CD4-positive, CD25-positive, alpha-beta regulatory T cell (primary cell): ENCODE measurements around the gene ARHGEF16. TPM values are rescaled to one million over a fixed set of nuclear protein-coding genes. Genes with fewer than 3 reads are reported as not detected.

Experiments
- ATAC-seq, 2 donors: fragments of 150-1000 bp; cut with Tn5 transposase; one replicate each; pipeline ENCODE4 v1.10.0; 2021; ENCODE audit warnings: low read depth in 2 of 2, moderate number of reproducible peaks in 2 of 2, moderate library complexity in 1 of 2
- DNase-seq, 3 donors: peaks; one replicate each; pipeline versions ENCODE4 v3.0.0 to v3.0.0-alpha.2; 2012 to 2022; ENCODE audit warnings: mixed read lengths in 1 of 3
- H3K27ac ChIP-seq: one replicate; pipeline ENCODE4 v1.7.0; 2013; ENCODE audit warnings: mild to moderate bottlenecking, low read length; ENCODE audit not compliant: insufficient read depth, poor library complexity, severe bottlenecking
- H3K27me3 ChIP-seq: one replicate; pipeline ENCODE4 v1.7.0; 2013; ENCODE audit warnings: low read length; ENCODE audit not compliant: control insufficient read depth, insufficient read depth
- H3K36me3 ChIP-seq: one replicate; pipeline ENCODE4 v1.7.0; 2013; ENCODE audit warnings: mild to moderate bottlenecking, low read length, moderate library complexity; ENCODE audit not compliant: control insufficient read depth, insufficient read depth
- H3K4me1 ChIP-seq: 2 replicates; pipeline ENCODE4 v1.7.0; 2013; ENCODE audit warnings: mild to moderate bottlenecking, low read length; ENCODE audit not compliant: insufficient read depth, control insufficient read depth, poor library complexity, severe bottlenecking
- H3K4me3 ChIP-seq: one replicate; pipeline ENCODE4 v1.7.0; 2013; ENCODE audit warnings: low read depth, mild to moderate bottlenecking, low read length, moderate library complexity
- H3K9me3 ChIP-seq, 2 experiments: 1 replicate in 1 of 2; 2 replicates in 1 of 2; pipeline ENCODE4 v1.7.0; 2013; ENCODE audit warnings: low read length in 2 of 2, mild to moderate bottlenecking in 1 of 2, moderate library complexity in 1 of 2; ENCODE audit not compliant: control insufficient read depth in 2 of 2
- H3K27ac Mint-ChIP-seq, 3 donors: one replicate each; pipeline ENCODE4 v1.8.0; 2020 to 2022; ENCODE audit warnings: mild to moderate bottlenecking in 3 of 3, mixed read lengths in 3 of 3, moderate library complexity in 2 of 3
- H3K27me3 Mint-ChIP-seq: one replicate; pipeline ENCODE4 v1.8.0; 2022; ENCODE audit warnings: mild to moderate bottlenecking, mixed read lengths
- H3K36me3 Mint-ChIP-seq: one replicate; pipeline ENCODE4 v1.8.0; 2020; ENCODE audit warnings: mixed read lengths
- H3K4me1 Mint-ChIP-seq, 4 donors: one replicate each; pipeline ENCODE4 v1.8.0; 2020 to 2022; ENCODE audit warnings: mixed read lengths in 4 of 4, mild to moderate bottlenecking in 1 of 4
- H3K4me3 Mint-ChIP-seq, 4 donors: one replicate each; pipeline ENCODE4 v1.8.0; 2020 to 2022; ENCODE audit warnings: mild to moderate bottlenecking in 4 of 4, mixed read lengths in 4 of 4, moderate library complexity in 3 of 4
- H3K9me3 Mint-ChIP-seq, 7 donors: one replicate each; pipeline ENCODE4 v1.8.0; 2020 to 2022; ENCODE audit warnings: mixed read lengths in 7 of 7, mild to moderate bottlenecking in 3 of 7, moderate library complexity in 2 of 7
- polyA plus RNA-seq, 4 donors: library from polyadenylated mRNA; unstranded; fragments of 300-500 nt; fragmentation: Illumina TruSeq; gene quantifications; one replicate each; pipeline ENCODE4 v1.2.3, GENCODE V29; 2021
- total RNA-seq: library from RNA; stranded (reverse); gene quantifications from one replicate; pipeline ENCODE4 v1.2.3, GENCODE V29; 2022

The ARHGEF16 gene
- total and polyA plus RNA-seq, 5 donors from 2014 or later, result not detected

DNA sequence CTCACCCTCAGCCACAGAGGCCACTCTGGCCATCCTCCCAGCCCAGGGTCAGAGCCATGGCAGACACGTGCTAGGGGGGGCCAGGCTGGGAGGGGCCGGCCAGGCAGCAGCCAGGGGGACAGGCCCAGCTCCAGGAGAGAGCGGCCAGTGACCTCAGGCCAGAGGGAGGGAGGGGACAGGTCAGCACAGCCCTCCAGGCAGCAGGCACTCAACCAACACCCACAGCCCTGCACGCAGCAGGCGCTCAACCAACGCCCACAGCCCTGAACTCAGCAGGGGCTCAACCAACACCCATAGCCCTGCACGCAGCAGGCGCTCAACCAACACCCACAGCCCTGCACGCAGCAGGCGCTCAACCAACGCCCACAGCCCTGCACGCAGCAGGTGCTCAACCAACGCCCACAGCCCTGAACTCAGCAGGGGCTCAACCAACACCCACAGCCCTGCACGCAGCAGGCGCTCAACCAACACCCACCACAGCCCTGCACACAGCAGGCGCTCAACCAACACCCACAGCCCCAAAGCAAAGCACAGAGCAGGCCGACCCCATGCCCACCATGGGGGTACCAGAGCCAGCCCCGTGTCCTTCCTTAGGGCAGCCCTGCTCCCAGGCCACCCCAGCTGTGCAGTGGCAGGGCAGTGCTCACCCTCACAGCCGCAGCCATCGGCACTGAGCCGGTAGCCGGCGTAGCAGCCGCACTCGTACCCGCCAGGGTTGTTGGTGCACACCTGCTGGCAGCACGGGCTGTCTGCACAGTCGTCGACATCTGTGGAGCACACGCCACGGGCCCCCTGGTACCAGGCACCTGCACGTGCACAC is 55.9 kb downstream of the ARHGEF16 start:
- DNase-seq, result no peak
- Histone ChIP-seq H3K4me3 (no peak overlapping the region), H3K4me1 (no peaks in the 10 kb centered on the region), H3K36me3 (peaks cover 25% of the 10 kb centered on the region), H3K27me3 (no peaks in the 10 kb centered on the region), H3K27ac (no peak overlapping the region), H3K9me3 (no peaks in the 10 kb centered on the region)
- no peaks in the 10 kb centered on the region for H3K9me3 Mint-ChIP-seq
- ATAC-seq, result no peak
- H3K4me3 Mint-ChIP-seq, result no peak overlapping the region
- peaks cover 0 to 2% (median 0%) of the 10 kb centered on the region in 4 donors for H3K4me1 Mint-ChIP-seq
- H3K27me3 Mint-ChIP-seq, result no peaks in the 10 kb centered on the region
- H3K36me3 Mint-ChIP-seq, result peaks cover 9% of the 10 kb centered on the region
- no peak overlapping the region for H3K27ac Mint-ChIP-seq

DNA sequence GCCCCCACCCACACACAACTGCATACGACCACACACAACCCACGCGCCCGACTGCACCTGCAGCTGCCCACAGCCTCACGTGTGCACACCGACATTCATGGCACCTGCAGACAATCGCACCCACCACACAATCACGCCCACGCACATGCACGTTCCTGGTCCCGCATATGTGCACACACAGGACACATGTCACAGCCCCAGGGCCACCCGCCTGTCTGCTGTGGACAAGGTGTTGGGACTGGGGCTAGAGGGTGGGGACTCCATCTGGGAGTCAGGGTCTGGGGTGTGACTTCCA is 56.4 kb downstream of the ARHGEF16 start:
- H3K4me1 Mint-ChIP-seq, result peaks cover 0 to 2% (median 0%) of the 10 kb centered on the region in 4 donors
- DNase-seq (no peak), ATAC-seq (no peak)
- H3K4me3 Mint-ChIP-seq, result no peak overlapping the region
- no peaks in the 10 kb centered on the region for H3K27me3 ChIP-seq
- peaks cover 25% of the 10 kb centered on the region for H3K36me3 ChIP-seq
- H3K4me3 ChIP-seq, result no peak overlapping the region
- no peaks in the 10 kb centered on the region for H3K9me3 Mint-ChIP-seq
- H3K27ac Mint-ChIP-seq, result no peak overlapping the region
- H3K4me1 ChIP-seq, result no peaks in the 10 kb centered on the region
- H3K36me3 Mint-ChIP-seq, result peaks cover 9% of the 10 kb centered on the region
- no peaks in the 10 kb centered on the region for H3K9me3 ChIP-seq
- H3K27me3 Mint-ChIP-seq, result no peaks in the 10 kb centered on the region
- no peak overlapping the region for H3K27ac ChIP-seq

DNA sequence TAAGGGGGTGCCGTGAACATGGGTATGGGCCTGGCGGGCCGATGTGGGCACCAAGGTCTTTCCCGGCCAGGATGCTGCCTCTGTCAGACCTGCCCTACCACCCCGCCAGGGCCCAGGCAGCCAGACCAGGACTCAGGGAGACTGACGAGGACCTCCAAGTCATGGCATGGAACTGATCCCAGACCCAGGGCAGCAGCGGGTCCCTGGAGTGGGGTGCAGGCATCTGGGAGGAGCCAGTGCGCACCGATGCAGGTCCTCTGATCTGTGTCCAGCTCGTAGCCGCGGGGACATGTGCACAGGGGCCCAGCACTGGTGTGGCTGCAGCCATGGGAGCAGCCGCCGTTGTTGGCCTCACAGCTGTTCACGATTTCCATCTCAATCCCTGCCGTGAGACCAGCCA is 56.8 kb downstream of the ARHGEF16 start:
- H3K4me1 Mint-ChIP-seq, result peaks cover 0 to 2% (median 0%) of the 10 kb centered on the region in 4 donors
- ATAC-seq (no peak), DNase-seq (no peak)
- H3K27me3 Mint-ChIP-seq, result no peaks in the 10 kb centered on the region
- no peak overlapping the region for H3K4me3 ChIP-seq
- H3K36me3 Mint-ChIP-seq, result peaks cover 9% of the 10 kb centered on the region
- H3K9me3 ChIP-seq, result no peaks in the 10 kb centered on the region
- H3K4me3 Mint-ChIP-seq, result no peak overlapping the region
- H3K27ac Mint-ChIP-seq, result no peak overlapping the region
- H3K27me3 ChIP-seq, result no peaks in the 10 kb centered on the region
- H3K4me1 ChIP-seq, result no peaks in the 10 kb centered on the region
- H3K9me3 Mint-ChIP-seq, result no peaks in the 10 kb centered on the region
- H3K27ac ChIP-seq, result no peak overlapping the region
- peaks cover 25% of the 10 kb centered on the region for H3K36me3 ChIP-seq

GRCh38 chr1:3511856-3512255 is 57.4 kb downstream of the ARHGEF16 start:
- Histone ChIP-seq H3K4me1 (no peaks in the 10 kb centered on the region), H3K27ac (no peak overlapping the region), H3K9me3 (no peaks in the 10 kb centered on the region), H3K36me3 (peaks cover 23% of the 10 kb centered on the region), H3K4me3 (no peak overlapping the region), H3K27me3 (no peaks in the 10 kb centered on the region)
- Mint-ChIP-seq H3K36me3 (peaks cover 4% of the 10 kb centered on the region), H3K27ac (no peak overlapping the region), H3K9me3 (no peaks in the 10 kb centered on the region), H3K4me1 (peaks cover 0 to 2% (median 0%) of the 10 kb centered on the region in 4 donors), H3K4me3 (no peak overlapping the region), H3K27me3 (no peaks in the 10 kb centered on the region)
- DNase-seq (no peak), ATAC-seq (no peak)

DNA sequence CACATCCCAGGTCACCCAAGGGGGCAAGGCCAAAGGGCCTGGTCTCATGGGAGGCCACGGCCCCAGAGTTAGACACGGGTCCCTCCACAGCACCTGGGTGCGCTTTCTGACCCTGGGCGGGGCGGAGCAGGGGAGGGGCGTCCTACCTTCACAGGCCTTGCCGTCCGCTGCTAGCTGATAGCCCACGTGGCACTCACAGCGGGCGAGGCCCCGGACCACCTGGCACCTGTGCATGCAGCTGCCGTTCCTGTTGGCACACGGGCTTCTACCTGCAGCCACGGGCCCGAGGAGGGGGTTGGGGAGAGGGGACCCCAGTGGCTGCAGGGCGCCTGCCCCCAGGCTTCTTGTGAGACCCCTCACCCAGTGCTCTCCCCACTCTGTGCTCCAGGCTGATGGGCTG is 59.9 kb downstream of the ARHGEF16 start:
- ATAC-seq, result no peak

GRCh38 chr1:3515272-3515671 is 60.8 kb downstream of the ARHGEF16 start:
- Mint-ChIP-seq H3K4me3 (no peak overlapping the region), H3K4me1 (peaks cover 0 to 2% (median under 1%) of the 10 kb centered on the region in 4 donors), H3K27me3 (no peaks in the 10 kb centered on the region), H3K9me3 (no peaks in the 10 kb centered on the region), H3K27ac (no peak overlapping the region), H3K36me3 (no peaks in the 10 kb centered on the region)
- DNase-seq (no peak), ATAC-seq (no peak)
- H3K27me3 ChIP-seq, result no peaks in the 10 kb centered on the region
- no peak overlapping the region for H3K4me3 ChIP-seq
- H3K27ac ChIP-seq, result no peak overlapping the region
- no peaks in the 10 kb centered on the region for H3K4me1 ChIP-seq
- H3K9me3 ChIP-seq, result no peaks in the 10 kb centered on the region
- peaks cover 8% of the 10 kb centered on the region for H3K36me3 ChIP-seq

More for the DNA sequence above, 59.9 kb downstream of the ARHGEF16 start:
- Histone ChIP-seq H3K36me3 (peaks cover 8% of the 10 kb centered on the region), H3K9me3 (no peaks in the 10 kb centered on the region), H3K27me3 (no peaks in the 10 kb centered on the region), H3K4me1 (no peaks in the 10 kb centered on the region), H3K4me3 (no peak overlapping the region), H3K27ac (no peak overlapping the region)
- Mint-ChIP-seq H3K27me3 (no peaks in the 10 kb centered on the region), H3K4me3 (no peak overlapping the region), H3K4me1 (peaks cover 0 to 2% (median under 1%) of the 10 kb centered on the region in 4 donors), H3K9me3 (no peaks in the 10 kb centered on the region), H3K36me3 (no peaks in the 10 kb centered on the region), H3K27ac (no peak overlapping the region)
- DNase-seq, result no peak

DNA sequence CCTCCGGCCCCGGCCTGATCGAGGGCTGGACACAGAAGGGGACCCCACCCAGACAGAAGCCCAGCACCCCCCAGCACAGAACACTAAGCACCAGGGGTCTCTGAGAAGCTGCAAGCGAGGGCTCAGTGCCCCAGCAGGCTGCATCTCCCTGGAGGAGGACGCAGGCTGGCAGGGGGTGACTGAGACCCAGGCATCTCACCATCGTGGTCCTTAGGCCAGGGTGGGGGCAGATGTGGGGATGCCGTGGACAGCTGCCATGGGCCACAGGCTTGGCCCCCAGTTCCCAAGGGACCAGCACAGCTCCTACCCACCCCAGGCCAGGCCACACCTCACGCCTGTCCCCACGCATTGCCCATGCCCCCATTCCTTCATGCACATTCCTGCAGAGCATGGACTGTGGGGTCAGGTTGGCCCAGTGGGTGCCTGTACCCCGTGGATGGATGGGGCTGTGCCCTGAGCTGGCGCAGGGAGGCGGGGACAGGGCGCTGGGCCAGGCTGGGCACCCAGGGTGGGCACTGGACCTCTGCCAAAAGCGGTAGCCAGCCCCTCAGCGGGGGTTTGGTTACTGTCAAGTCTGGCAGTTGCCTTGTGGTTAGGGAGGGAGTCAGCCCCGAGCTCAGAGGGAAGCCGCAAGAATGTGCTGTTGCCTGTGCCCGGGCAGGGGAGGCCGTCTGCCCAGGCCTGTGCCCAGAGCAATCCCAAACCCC is 61.5 kb downstream of the ARHGEF16 start:
- no peaks in the 10 kb centered on the region for H3K4me1 ChIP-seq
- no peaks in the 10 kb centered on the region for H3K9me3 ChIP-seq
- no peak for ATAC-seq
- peaks cover 0 to 2% (median under 1%) of the 10 kb centered on the region in 4 donors for H3K4me1 Mint-ChIP-seq
- H3K36me3 Mint-ChIP-seq, result no peaks in the 10 kb centered on the region
- H3K36me3 ChIP-seq, result peaks cover 8% of the 10 kb centered on the region
- H3K27me3 Mint-ChIP-seq, result no peaks in the 10 kb centered on the region
- H3K27ac Mint-ChIP-seq, result no peak overlapping the region
- no peak overlapping the region for H3K27ac ChIP-seq
- no peak overlapping the region for H3K4me3 Mint-ChIP-seq
- no peaks in the 10 kb centered on the region for H3K9me3 Mint-ChIP-seq
- no peaks in the 10 kb centered on the region for H3K27me3 ChIP-seq
- DNase-seq, result no peak
- no peak overlapping the region for H3K4me3 ChIP-seq

GRCh38 chr1:3516481-3516869 is 62.0 kb downstream of the ARHGEF16 start:
- Histone ChIP-seq H3K4me3 (no peak overlapping the region), H3K9me3 (no peaks in the 10 kb centered on the region), H3K27ac (no peak overlapping the region), H3K27me3 (no peaks in the 10 kb centered on the region), H3K36me3 (peaks cover 8% of the 10 kb centered on the region), H3K4me1 (no peaks in the 10 kb centered on the region)
- no peaks in the 10 kb centered on the region for H3K9me3 Mint-ChIP-seq
- DNase-seq, result no peak
- no peaks in the 10 kb centered on the region for H3K27me3 Mint-ChIP-seq
- H3K4me3 Mint-ChIP-seq, result no peak overlapping the region
- no peak overlapping the region for H3K27ac Mint-ChIP-seq
- no peaks in the 10 kb centered on the region for H3K36me3 Mint-ChIP-seq
- peaks cover 0 to 2% (median 0%) of the 10 kb centered on the region in 4 donors for H3K4me1 Mint-ChIP-seq
- no peak for ATAC-seq
